Sigmoid colon (tissue), 4 donors: ENCODE data around the gene HPS1.

Source experiments
- EP300 ChIP-seq, 4 donors: sonication (generic); formaldehyde crosslinking; IDR thresholded peaks; one replicate each; pipeline ENCODE4 v1.6.1; 2017; ENCODE audit warnings: antibody characterized with exemption in 4 of 4
- POLR2A ChIP-seq, 2 donors: fragments of 450-650 bp; IDR thresholded peaks; one replicate each; pipeline ENCODE4 v1.6.1; 2016; ENCODE audit warnings: antibody characterized with exemption in 2 of 2, mild to moderate bottlenecking in 2 of 2, moderate library complexity in 2 of 2
- POLR2AphosphoS5 ChIP-seq, 4 donors: sonication (generic); formaldehyde crosslinking; IDR thresholded peaks; one replicate each; pipeline ENCODE4 v1.6.1; 2017; ENCODE audit warnings: antibody characterized with exemption in 4 of 4
- TF ChIP-seq, protein P1 (sequence below), 4 experiments: fragments of 450-650 bp in 3 of 4; fragments of 200-600 bp in 1 of 4; IDR thresholded peaks; one replicate each; pipeline ENCODE4 v1.5.1; 2016 to 2019; ENCODE audit warnings: antibody characterized with exemption in 4 of 4, mild to moderate bottlenecking in 3 of 4, moderate library complexity in 2 of 4

DNA sequence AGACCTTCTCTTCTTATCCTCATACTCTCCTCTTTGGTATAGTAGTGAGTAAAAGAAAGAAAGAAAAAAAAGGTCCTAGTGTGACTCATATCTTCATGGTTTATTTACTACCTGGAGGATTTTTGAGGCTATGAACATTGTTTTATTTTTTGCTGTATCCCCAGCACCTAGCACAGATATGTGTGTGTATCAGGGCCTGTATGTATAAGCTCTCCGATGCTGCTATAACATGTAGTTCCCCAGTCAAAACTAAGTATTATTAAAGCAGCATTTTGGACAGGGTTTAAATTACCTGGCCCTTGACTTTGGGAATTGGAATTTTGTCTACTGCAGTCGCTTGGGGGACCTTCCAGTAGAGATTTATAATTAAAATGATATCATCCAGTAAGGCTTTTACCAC lies 78.1 kb downstream of the HPS1 start:
- TF ChIP-seq POLR2AphosphoS5 (IDR thresholded peaks at IDR 0.05), result no peak
- TF ChIP-seq, protein P1, sequence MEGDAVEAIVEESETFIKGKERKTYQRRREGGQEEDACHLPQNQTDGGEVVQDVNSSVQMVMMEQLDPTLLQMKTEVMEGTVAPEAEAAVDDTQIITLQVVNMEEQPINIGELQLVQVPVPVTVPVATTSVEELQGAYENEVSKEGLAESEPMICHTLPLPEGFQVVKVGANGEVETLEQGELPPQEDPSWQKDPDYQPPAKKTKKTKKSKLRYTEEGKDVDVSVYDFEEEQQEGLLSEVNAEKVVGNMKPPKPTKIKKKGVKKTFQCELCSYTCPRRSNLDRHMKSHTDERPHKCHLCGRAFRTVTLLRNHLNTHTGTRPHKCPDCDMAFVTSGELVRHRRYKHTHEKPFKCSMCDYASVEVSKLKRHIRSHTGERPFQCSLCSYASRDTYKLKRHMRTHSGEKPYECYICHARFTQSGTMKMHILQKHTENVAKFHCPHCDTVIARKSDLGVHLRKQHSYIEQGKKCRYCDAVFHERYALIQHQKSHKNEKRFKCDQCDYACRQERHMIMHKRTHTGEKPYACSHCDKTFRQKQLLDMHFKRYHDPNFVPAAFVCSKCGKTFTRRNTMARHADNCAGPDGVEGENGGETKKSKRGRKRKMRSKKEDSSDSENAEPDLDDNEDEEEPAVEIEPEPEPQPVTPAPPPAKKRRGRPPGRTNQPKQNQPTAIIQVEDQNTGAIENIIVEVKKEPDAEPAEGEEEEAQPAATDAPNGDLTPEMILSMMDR (IDR thresholded peaks at IDR 0.05), result no peak
- TF ChIP-seq EP300 (IDR thresholded peaks at IDR 0.05), result no peak
- TF ChIP-seq POLR2A (IDR thresholded peaks at IDR 0.05), result no peak
